HCT116 (cell line): ENCODE measurements around the gene THSD4.

Source experiments
- ATF3 ChIP-seq: IDR thresholded peaks from 2 replicates; pipeline ENCODE4 v1.6.1; 2012
- CEBPB ChIP-seq: IDR thresholded peaks from 2 replicates; pipeline ENCODE4 v1.6.1; 2012; ENCODE audit warnings: low read depth
- CTCF ChIP-seq, 3 experiments: fragments of 200-600 bp in 1 of 3; sonication (generic) in 1 of 3; IDR thresholded peaks in 2 of 3; conservative IDR thresholded peaks in 1 of 3; 2 replicates each; pipeline ENCODE4 v1.5.1; 2012 to 2017; ENCODE audit warnings: low read depth in 2 of 3, low read length in 2 of 3, antibody characterized with exemption in 1 of 3, borderline replicate concordance in 1 of 3, control low read depth in 1 of 3, mild to moderate bottlenecking in 1 of 3, mixed read lengths in 1 of 3, mixed run types in 1 of 3, moderate library complexity in 1 of 3; ENCODE audit not compliant: insufficient read depth in 1 of 3
- EGR1 ChIP-seq: IDR thresholded peaks from 2 replicates; pipeline ENCODE4 v1.6.1; 2012; ENCODE audit warnings: low read depth
- ELF1 ChIP-seq: IDR thresholded peaks from 2 replicates; pipeline ENCODE4 v1.6.1; 2012; ENCODE audit warnings: low read depth, borderline replicate concordance
- EZH2 ChIP-seq: fragments of 200-600 bp; sonication (generic); IDR thresholded peaks from 2 replicates; pipeline ENCODE4 v1.6.1; 2017; ENCODE audit warnings: antibody characterized with exemption, mixed run types
- POLR2A ChIP-seq: IDR thresholded peaks from 2 replicates; pipeline ENCODE4 v1.7.0; 2011; ENCODE audit warnings: borderline replicate concordance; ENCODE audit not compliant: insufficient read depth, insufficient read length; ENCODE audit errors: extremely low read depth
- POLR2AphosphoS5 ChIP-seq: IDR thresholded peaks from 2 replicates; pipeline ENCODE4 v1.6.1; 2011; ENCODE audit warnings: mild to moderate bottlenecking, low read depth, low read length, moderate library complexity
- RAD21 ChIP-seq: IDR thresholded peaks from 2 replicates; pipeline ENCODE4 v1.6.1; 2012; ENCODE audit warnings: low read depth, mild to moderate bottlenecking
- SRF ChIP-seq: IDR thresholded peaks from 2 replicates; pipeline ENCODE4 v1.6.1; 2012; ENCODE audit warnings: low read depth
- YY1 ChIP-seq: IDR thresholded peaks from 2 replicates; pipeline ENCODE4 v1.6.1; 2011; ENCODE audit warnings: low read length, low read depth, moderate library complexity, mild to moderate bottlenecking; ENCODE audit not compliant: insufficient replicate concordance; ENCODE audit errors: extremely low read depth
- ZBTB33 ChIP-seq: IDR thresholded peaks from 2 replicates; pipeline ENCODE4 v1.6.1; 2011; ENCODE audit warnings: mild to moderate bottlenecking, low read length, moderate library complexity; ENCODE audit not compliant: insufficient replicate concordance; ENCODE audit errors: extremely low read depth

GRCh38 chr15:71148048-71148447 lies 32.8 kb downstream of the THSD4 start:
- TF ChIP-seq ZBTB33 (no peak), EZH2 (no peak), CTCF (IDR thresholded peaks at IDR 0.05 in 2 of 3, conservative IDR thresholded peaks at IDR 0.05 in 1 of 3; ENCODE audit: borderline replicate concordance in 1 of 3, insufficient read depth in 1 of 3, low read depth in 2 of 3, low read length in 2 of 3) (no peak), RAD21 (no peak), YY1 (no peak), POLR2A (no peak), EGR1 (no peak), POLR2AphosphoS5 (no peak), CEBPB (no peak), ELF1 (no peak), ATF3 (no peak), SRF (no peak)
